ENCODE data around the gene STRN3. TPM values are rescaled to one million over a fixed set of nuclear protein-coding genes. Genes with fewer than 3 reads are reported as not detected.

STRN3 gene
- total RNA-seq, 1 donor from 2014 or later: 32.8 TPM

- Histone ChIP-seq H3K4me3 (no peak overlapping the region), H3K4me1 (no peaks in the 10 kb centered on the region), H3K27me3 (ENCODE audit: low read depth) (peaks cover 2% of the 10 kb centered on the region), H3K9me3 (no peaks in the 10 kb centered on the region), H3K36me3 (no peaks in the 10 kb centered on the region), H3K27ac (no peak overlapping the region)
- intact Hi-C loops (cut with DNase I): no loop called here
- no peak for TF ChIP-seq CTCF (IDR thresholded peaks at IDR 0.05)
- DNase-seq (no peak), ATAC-seq (no peak)
These were observed 161.2 kb downstream of the STRN3 start for GRCh38 chr14:30864934-30865333.

- no peaks in the 10 kb centered on the region for H3K36me3 ChIP-seq
- H3K27me3 ChIP-seq (ENCODE audit: low read depth): no peaks in the 10 kb centered on the region
- H3K27ac ChIP-seq: no peak overlapping the region
- TF ChIP-seq CTCF (IDR thresholded peaks at IDR 0.05): no peak
- ATAC-seq (no peak), DNase-seq (no peak)
- H3K4me1 ChIP-seq: no peaks in the 10 kb centered on the region
- intact Hi-C loops (cut with DNase I): no loop called here
- H3K4me3 ChIP-seq: no peak overlapping the region
- H3K9me3 ChIP-seq: no peaks in the 10 kb centered on the region
These were observed 165.0 kb downstream of the STRN3 start for GRCh38 chr14:30861200-30861599.

GRCh38 chr14:30855345-30856037, 170.7 kb downstream of the STRN3 start:
- Histone ChIP-seq H3K4me3 (no peak overlapping the region), H3K9me3 (no peaks in the 10 kb centered on the region), H3K27ac (no peak overlapping the region), H3K36me3 (no peaks in the 10 kb centered on the region), H3K4me1 (no peaks in the 10 kb centered on the region), H3K27me3 (ENCODE audit: low read depth) (no peaks in the 10 kb centered on the region)
- intact Hi-C loops (cut with DNase I): no loop called here
- no peak for DNase-seq
- no peak for TF ChIP-seq CTCF (IDR thresholded peaks at IDR 0.05)
- no peak for ATAC-seq

- Histone ChIP-seq H3K27ac (no peak overlapping the region), H3K4me1 (no peaks in the 10 kb centered on the region), H3K9me3 (no peaks in the 10 kb centered on the region), H3K27me3 (ENCODE audit: low read depth) (no peaks in the 10 kb centered on the region), H3K4me3 (no peak overlapping the region), H3K36me3 (no peaks in the 10 kb centered on the region)
- TF ChIP-seq CTCF (IDR thresholded peaks at IDR 0.05): no peak
- DNase-seq (no peak), ATAC-seq (no peak)
- intact Hi-C loops (cut with DNase I): no loop called here
These were observed 171.7 kb downstream of the STRN3 start for GRCh38 chr14:30854492-30854891.

GRCh38 chr14:30853946-30854345, 172.2 kb downstream of the STRN3 start:
- intact Hi-C loops (cut with DNase I): no loop called here
- ATAC-seq: no peak

More at GRCh38 chr14:30853946-30854345, 172.2 kb downstream of the STRN3 start:
- Histone ChIP-seq H3K27me3 (ENCODE audit: low read depth) (no peaks in the 10 kb centered on the region), H3K4me3 (no peak overlapping the region), H3K27ac (no peak overlapping the region), H3K36me3 (no peaks in the 10 kb centered on the region), H3K4me1 (no peaks in the 10 kb centered on the region), H3K9me3 (no peaks in the 10 kb centered on the region)
- no peak for DNase-seq
- no peak for TF ChIP-seq CTCF (IDR thresholded peaks at IDR 0.05)
